Pancreas (tissue), 10 donors: ENCODE measurements around the gene RCAN1. TPM values are rescaled to one million over a fixed set of nuclear protein-coding genes. Genes with fewer than 3 reads are reported as not detected.

Source experiments
- ATAC-seq, 4 donors: fragments of 200-7000 bp; cut with Tn5 transposase; one replicate each; pipeline versions ENCODE4 v1.8.0 to v1.9.1; 2020; ENCODE audit warnings: mild to moderate bottlenecking in 4 of 4, moderate library complexity in 4 of 4
- DNase-seq, 6 donors: peaks; one replicate each; pipeline ENCODE4 v3.0.0-alpha.2; 2020
- FAIRE-seq: peaks from 2 replicates; lab custom pipeline; 2012; peaks lifted over from hg19 to GRCh38; lab: Jason Lieb, UNC
- H3K27ac ChIP-seq, 4 donors: fragments of 200-600 bp; sonication (generic); 1 replicate in 3 of 4; 2 replicates in 1 of 4; pipeline versions ENCODE4 v1.5.0 to v1.8.0; 2020
- H3K27me3 ChIP-seq, 4 donors: fragments of 200-600 bp; one replicate each; pipeline ENCODE4 v1.8.0; 2021
- H3K36me3 ChIP-seq, 3 donors: fragments of 200-600 bp; sonication (generic) in 1 of 3; one replicate each; pipeline versions ENCODE4 v1.5.0 to v1.8.0; 2020 to 2021
- H3K4me1 ChIP-seq, 3 donors: fragments of 200-600 bp; one replicate each; pipeline ENCODE4 v1.8.0; 2021
- H3K4me3 ChIP-seq, 4 donors: fragments of 200-600 bp; sonication (generic) in 2 of 4; one replicate each; pipeline versions ENCODE4 v1.5.0 to v1.8.0; 2020 to 2021
- H3K9me3 ChIP-seq, 4 donors: fragments of 200-600 bp; one replicate each; pipeline ENCODE4 v1.8.0; 2021
- WGBS, 2 donors: extraction: QIAGEN DNeasy Blood & Tissue Kit; methylation state at CpG; one replicate each; pipeline ENCODE4 v1.1.7; 2013; 5-methylcytosine and 5-hydroxymethylcytosine counted together
- intact Hi-C, 3 donors: fragments of 100-400 bp; cut with DNase I; formaldehyde crosslinking; loops; one replicate each; pipeline versions ENCODE4 v1.11.1 to v1.14.2; 2022
- polyA plus RNA-seq, 2 donors: library from polyadenylated mRNA; stranded (reverse); fragments of 200-250 nt; gene quantifications; one replicate each; pipeline ENCODE4 v1.2.3, GENCODE V29; 2013
- total RNA-seq, 6 donors: library from RNA; stranded (reverse); fragmentation: NEBNext Ultra II Directional in 4 of 6; extraction: Animal tissue kit (Norgen Biotek cat#: 25700) in 4 of 6; gene quantifications; one replicate each; pipeline versions ENCODE4 v1.2.1 to v1.2.4, GENCODE V29; 2021 to 2023
- TF ChIP-seq, protein P1 (sequence below), 4 donors: fragments of 200-600 bp; sonication (generic) in 3 of 4; IDR thresholded peaks; one replicate each; pipeline versions ENCODE4 v1.5.0 to v1.8.0; 2021; ENCODE audit warnings: antibody characterized with exemption in 4 of 4
- donor health status: healthy with polysubstance abuse.
- donor health status: DM: no; HTN: no; CAD: no; lungs with moderate emphysema.
- donor health status: DM: no; HTN: no; CAD: no.
- donor health status: control.
- donor health status: control.
- donor health status: Bipolar disorder and iron deficiency.
- donor health status: DM: yes; HTN: yes; CAD: no.
- donor health status: DM: no; HTN: no; CAD: no.
- donor health status: DM: no; HTN: no; CAD: no.
- donor health status: DM: yes; HTN: yes; CAD: no.

The RCAN1 gene
- total and polyA plus RNA-seq, 8 donors, result 9.5 to 19.7 (median 14.7) TPM

DNA sequence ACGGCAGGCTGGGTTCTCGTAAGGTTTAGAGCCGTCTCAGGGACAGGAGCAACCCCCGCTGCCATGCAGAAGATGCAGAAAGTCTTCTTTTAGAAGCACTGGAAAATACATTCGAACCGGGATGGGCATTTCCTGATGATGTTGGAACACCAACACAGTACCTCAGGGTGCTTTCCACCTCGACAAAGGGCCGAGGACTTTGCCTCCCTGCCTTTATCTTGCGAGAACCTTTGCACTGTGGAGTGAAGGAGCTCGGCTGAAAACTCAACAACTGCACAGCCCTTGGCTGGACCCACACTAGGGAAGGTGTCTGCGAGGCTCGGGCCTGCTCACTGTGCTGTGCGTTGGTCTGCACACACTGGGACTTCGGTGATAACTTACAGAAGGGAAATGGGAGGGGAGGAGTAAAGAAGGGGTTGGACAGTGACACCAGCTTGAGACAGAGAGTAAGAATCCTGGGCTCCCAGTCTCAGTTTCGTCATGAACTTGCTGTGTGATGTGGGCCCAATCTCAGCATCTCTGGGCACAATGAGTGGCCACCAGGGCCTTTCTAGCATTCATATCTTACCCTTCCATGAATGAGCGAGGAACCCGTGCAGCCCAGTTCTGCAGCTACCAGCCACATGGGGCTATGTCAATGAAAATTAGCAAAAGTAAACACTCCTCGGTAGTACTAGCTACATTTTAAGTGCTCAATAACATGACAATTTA lies 18.2 kb downstream of the RCAN1 start:
- no peak for DNase-seq

DNA sequence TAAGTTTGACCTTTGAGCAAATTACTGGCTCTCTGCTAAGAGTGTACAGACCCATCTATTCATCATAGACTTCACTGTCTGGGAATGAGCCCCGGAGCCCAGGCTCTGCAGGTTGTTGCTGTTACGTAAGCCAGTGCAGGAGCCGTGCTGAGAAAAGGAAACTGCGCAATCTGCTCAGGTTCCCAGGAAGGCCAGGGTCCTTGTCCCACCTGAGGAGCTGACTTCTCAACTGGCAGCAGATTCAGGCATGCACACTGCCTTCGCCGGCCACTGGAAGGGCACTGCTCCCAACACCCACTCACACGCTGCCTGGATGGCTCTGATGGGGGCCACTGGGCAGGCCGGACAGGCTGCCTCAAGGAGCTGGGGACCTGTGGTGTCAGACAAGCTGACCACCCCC lies 19.5 kb downstream of the RCAN1 start:
- WGBS, 2 donors, result 34 to 41% methylated on average over 8 of the region's 8 CpGs
- Histone ChIP-seq H3K4me3 (no peak overlapping the region), H3K36me3 (no peaks in the 10 kb centered on the region), H3K4me1 (peaks cover 40 to 47% (median 45%) of the 10 kb centered on the region in 3 donors), H3K9me3 (no peaks in the 10 kb centered on the region), H3K27me3 (no peaks in the 10 kb centered on the region), H3K27ac (peak overlapping the region; percentile 54 to 82 (median 74))
- FAIRE-seq (no peak), ATAC-seq (peak; percentile 52 to 75 (median 68)), DNase-seq (peak; percentile 51 to 82 (median 70))
- intact Hi-C loops, result no loop called here
- TF ChIP-seq, protein P1, sequence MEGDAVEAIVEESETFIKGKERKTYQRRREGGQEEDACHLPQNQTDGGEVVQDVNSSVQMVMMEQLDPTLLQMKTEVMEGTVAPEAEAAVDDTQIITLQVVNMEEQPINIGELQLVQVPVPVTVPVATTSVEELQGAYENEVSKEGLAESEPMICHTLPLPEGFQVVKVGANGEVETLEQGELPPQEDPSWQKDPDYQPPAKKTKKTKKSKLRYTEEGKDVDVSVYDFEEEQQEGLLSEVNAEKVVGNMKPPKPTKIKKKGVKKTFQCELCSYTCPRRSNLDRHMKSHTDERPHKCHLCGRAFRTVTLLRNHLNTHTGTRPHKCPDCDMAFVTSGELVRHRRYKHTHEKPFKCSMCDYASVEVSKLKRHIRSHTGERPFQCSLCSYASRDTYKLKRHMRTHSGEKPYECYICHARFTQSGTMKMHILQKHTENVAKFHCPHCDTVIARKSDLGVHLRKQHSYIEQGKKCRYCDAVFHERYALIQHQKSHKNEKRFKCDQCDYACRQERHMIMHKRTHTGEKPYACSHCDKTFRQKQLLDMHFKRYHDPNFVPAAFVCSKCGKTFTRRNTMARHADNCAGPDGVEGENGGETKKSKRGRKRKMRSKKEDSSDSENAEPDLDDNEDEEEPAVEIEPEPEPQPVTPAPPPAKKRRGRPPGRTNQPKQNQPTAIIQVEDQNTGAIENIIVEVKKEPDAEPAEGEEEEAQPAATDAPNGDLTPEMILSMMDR (IDR thresholded peaks at IDR 0.05), result no peak

More for the DNA sequence above, 18.2 kb downstream of the RCAN1 start:
- ATAC-seq (peak in 2 of 4 donors; percentile 5 to 13), FAIRE-seq (no peak)
- Histone ChIP-seq H3K27me3 (no peaks in the 10 kb centered on the region), H3K4me3 (no peak overlapping the region), H3K27ac (peak overlapping the region in 3 of 4 donors; percentile 67 to 82 (median 81)), H3K9me3 (no peaks in the 10 kb centered on the region), H3K4me1 (peaks cover 33 to 35% (median 34%) of the 10 kb centered on the region in 3 donors), H3K36me3 (no peaks in the 10 kb centered on the region)
- 57 to 62% methylated on average over 18 of the region's 18 CpGs for WGBS, 2 donors
- intact Hi-C loops, result no loop called here
- TF ChIP-seq, protein P1 (IDR thresholded peaks at IDR 0.05), result no peak

DNA sequence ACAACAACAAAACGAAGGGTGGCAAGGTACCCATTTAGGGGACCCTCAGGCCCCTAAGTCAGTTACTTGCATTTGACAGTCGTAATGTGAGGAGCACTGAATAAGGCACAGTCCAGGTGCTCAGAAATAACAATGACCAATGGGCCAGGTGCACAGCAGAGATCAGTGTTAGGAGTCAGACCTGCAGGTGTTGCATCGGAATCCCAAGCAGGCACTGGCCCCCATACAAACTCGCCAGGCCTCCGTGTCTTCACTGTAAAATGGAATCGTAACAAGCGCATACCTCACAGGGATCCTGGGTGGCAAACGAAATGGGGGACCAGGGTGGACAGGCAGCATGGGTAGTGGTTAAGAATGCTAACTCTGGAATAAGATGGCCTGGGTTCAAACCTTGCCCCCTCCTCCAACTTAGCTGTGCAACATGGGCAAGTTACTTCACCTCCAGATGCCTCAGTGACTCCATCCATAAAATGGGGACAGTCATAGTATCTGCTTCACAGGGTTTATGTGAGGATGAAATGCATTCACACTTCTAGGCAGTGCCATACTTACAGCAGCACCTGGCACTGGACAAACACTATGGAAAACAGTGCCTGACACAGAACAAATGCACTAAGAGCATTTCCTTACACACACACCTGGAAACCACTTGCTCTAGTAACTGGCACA lies 20.2 kb downstream of the RCAN1 start:
- H3K27me3 ChIP-seq, result no peaks in the 10 kb centered on the region
- WGBS, 2 donors, result 88 to 93% methylated on average over 8 of the region's 8 CpGs
- peaks cover 46 to 54% (median 51%) of the 10 kb centered on the region in 3 donors for H3K4me1 ChIP-seq
- no peak overlapping the region for H3K4me3 ChIP-seq
- no peaks in the 10 kb centered on the region for H3K36me3 ChIP-seq
- no peaks in the 10 kb centered on the region for H3K9me3 ChIP-seq
- H3K27ac ChIP-seq, result peak overlapping the region; percentile 54 to 82 (median 74)
- ATAC-seq, result no peak
- intact Hi-C loops, result no loop called here
- no peak for DNase-seq
- TF ChIP-seq, protein P1 (IDR thresholded peaks at IDR 0.05), result no peak
- no peak for FAIRE-seq

DNA sequence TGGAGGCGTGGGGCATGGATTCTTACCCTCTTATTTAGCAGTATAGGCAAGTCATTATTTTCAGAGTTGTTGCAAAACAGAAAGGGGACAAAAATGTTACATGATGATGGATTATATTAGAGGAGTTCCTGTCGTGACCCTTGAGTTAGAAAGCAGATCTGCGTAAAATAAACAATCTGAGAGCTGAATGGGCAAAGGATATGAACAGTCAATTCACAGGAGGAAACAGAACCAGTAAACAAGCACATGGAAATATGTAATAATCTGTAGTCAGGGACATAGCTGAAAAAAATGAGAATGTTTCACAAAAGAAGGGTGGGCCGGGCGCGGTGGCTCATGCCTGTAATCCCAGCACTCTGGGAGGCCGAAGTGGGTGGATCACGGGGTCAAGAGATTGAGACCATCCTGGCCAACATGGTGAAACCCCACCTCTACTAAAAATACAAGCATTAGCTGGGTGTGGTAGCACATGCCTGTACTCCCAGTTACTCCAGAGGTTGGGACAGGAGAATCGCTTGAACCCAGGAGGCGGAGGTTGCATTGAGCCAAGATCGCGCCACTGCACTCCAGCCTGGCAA lies 20.9 kb downstream of the RCAN1 start:
- Histone ChIP-seq H3K9me3 (no peaks in the 10 kb centered on the region), H3K27ac (peak overlapping the region in 3 of 4 donors; percentile 17 to 82 (median 67)), H3K27me3 (no peaks in the 10 kb centered on the region), H3K36me3 (no peaks in the 10 kb centered on the region), H3K4me1 (peaks cover 46 to 57% (median 51%) of the 10 kb centered on the region in 3 donors), H3K4me3 (no peak overlapping the region)
- 73 to 79% methylated on average over 12 of the region's 12 CpGs for WGBS, 2 donors
- FAIRE-seq (no peak), ATAC-seq (no peak), DNase-seq (no peak)
- TF ChIP-seq, protein P1 (IDR thresholded peaks at IDR 0.05), result no peak
- intact Hi-C loops, result no loop called here
